Measurements from ENCODE around the gene VAV2. TPM values are rescaled to one million over a fixed set of nuclear protein-coding genes. Genes with fewer than 3 reads are reported as not detected.

Gene VAV2
- total RNA-seq, 6 experiments from 2014 or later, result 17.6 to 24.5 (median 21.7) TPM

- peaks cover 8% of the 10 kb centered on the region; the same call in 1 of the 2 replicates for H3K36me3 Mint-ChIP-seq (ENCODE audit: low read depth)
- TF ChIP-seq CTCF (IDR thresholded peaks at IDR 0.05), result no peak
- no peak for DNase-seq
- H3K4me3 Mint-ChIP-seq, result no peak overlapping the region
- peaks cover 5% of the 10 kb centered on the region for H3K27me3 Mint-ChIP-seq (ENCODE audit: insufficient read depth)
- H3K9me3 Mint-ChIP-seq, result no peaks in the 10 kb centered on the region
- no peak overlapping the region for H3K27ac Mint-ChIP-seq
- peaks cover 6% of the 10 kb centered on the region; the same call in 1 of the 2 replicates for H3K4me1 Mint-ChIP-seq (ENCODE audit: low read depth)
Measured at GRCh38 chr9:133758228-133758627, 233.9 kb downstream of the VAV2 start.

- Mint-ChIP-seq H3K4me3 (no peak overlapping the region), H3K36me3 (ENCODE audit: low read depth) (peaks cover 8% of the 10 kb centered on the region; the same call in 1 of the 2 replicates), H3K9me3 (0 out of 2 replicates have a peak, but pooled peaks cover 4% of the 10 kb centered on the region), H3K27ac (no peak overlapping the region), H3K4me1 (ENCODE audit: low read depth) (peaks cover 6% of the 10 kb centered on the region; the same call in 1 of the 2 replicates), H3K27me3 (ENCODE audit: insufficient read depth) (peaks cover 10% of the 10 kb centered on the region)
- no peak for TF ChIP-seq CTCF (IDR thresholded peaks at IDR 0.05)
- DNase-seq, result no peak
Measured at GRCh38 chr9:133754688-133755227, 237.4 kb downstream of the VAV2 start.

DNA sequence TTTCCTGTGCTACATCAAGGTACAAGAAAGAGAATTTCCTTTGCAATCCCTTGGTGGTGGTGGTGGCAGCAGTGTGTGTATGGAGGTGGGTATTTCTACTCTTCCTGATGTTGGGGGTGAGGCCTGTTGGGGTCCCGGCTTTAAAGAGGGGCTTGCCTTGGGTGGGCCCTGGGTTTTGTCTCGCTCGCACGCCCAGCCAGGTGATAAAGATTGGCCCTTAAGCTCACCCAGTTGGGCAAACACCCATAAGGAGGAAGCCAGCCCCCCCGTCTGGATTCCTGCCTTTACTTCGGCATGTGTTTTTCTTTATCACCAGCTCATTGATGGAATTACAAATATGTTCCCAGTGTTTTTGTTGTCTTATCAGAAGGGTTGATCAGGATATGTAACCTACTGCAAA is 237.9 kb downstream of the VAV2 start:
- H3K36me3 Mint-ChIP-seq (ENCODE audit: low read depth), result peaks cover 8% of the 10 kb centered on the region; the same call in 1 of the 2 replicates
- peaks cover 10% of the 10 kb centered on the region for H3K27me3 Mint-ChIP-seq (ENCODE audit: insufficient read depth)
- no peak for TF ChIP-seq CTCF (IDR thresholded peaks at IDR 0.05)
- peaks cover 6% of the 10 kb centered on the region; the same call in 1 of the 2 replicates for H3K4me1 Mint-ChIP-seq (ENCODE audit: low read depth)
- no peak overlapping the region for H3K27ac Mint-ChIP-seq
- no peak for DNase-seq
- no peak overlapping the region for H3K4me3 Mint-ChIP-seq
- H3K9me3 Mint-ChIP-seq, result 0 out of 2 replicates have a peak, but pooled peaks cover 4% of the 10 kb centered on the region

- peaks cover 6% of the 10 kb centered on the region; the same call in 1 of the 2 replicates for H3K4me1 Mint-ChIP-seq (ENCODE audit: low read depth)
- 0 out of 2 replicates have a peak, but pooled peaks cover 4% of the 10 kb centered on the region for H3K9me3 Mint-ChIP-seq
- H3K4me3 Mint-ChIP-seq, result no peak overlapping the region
- H3K36me3 Mint-ChIP-seq (ENCODE audit: low read depth), result peaks cover 8% of the 10 kb centered on the region; the same call in 1 of the 2 replicates
- no peak overlapping the region for H3K27ac Mint-ChIP-seq
- H3K27me3 Mint-ChIP-seq (ENCODE audit: insufficient read depth), result peaks cover 10% of the 10 kb centered on the region
- no peak for TF ChIP-seq CTCF (IDR thresholded peaks at IDR 0.05)
- DNase-seq, result no peak
Measured at GRCh38 chr9:133752739-133753446, 239.2 kb downstream of the VAV2 start.

GRCh38 chr9:133750982-133751649 is 241.0 kb downstream of the VAV2 start:
- Mint-ChIP-seq H3K36me3 (ENCODE audit: low read depth) (peaks cover 8% of the 10 kb centered on the region; the same call in 1 of the 2 replicates), H3K9me3 (0 out of 2 replicates have a peak, but pooled peaks cover 4% of the 10 kb centered on the region), H3K4me1 (ENCODE audit: low read depth) (peaks cover 6% of the 10 kb centered on the region; the same call in 1 of the 2 replicates), H3K4me3 (no peak overlapping the region), H3K27me3 (ENCODE audit: insufficient read depth) (peaks cover 14% of the 10 kb centered on the region), H3K27ac (no peak overlapping the region)
- no peak for TF ChIP-seq CTCF (IDR thresholded peaks at IDR 0.05)
- DNase-seq, result no peak
